Tibial nerve (tissue), 4 donors: ENCODE data around the gene SLC35A2. TPM values are rescaled to one million over a fixed set of nuclear protein-coding genes. Genes with fewer than 3 reads are reported as not detected.

Experiments
- DNase-seq, 2 donors: peaks; one replicate each; pipeline ENCODE4 v3.0.0-alpha.2; 2019; ENCODE audit warnings: low spot score in 2 of 2
- H3K27ac ChIP-seq, 4 donors: fragments of 200-600 bp; sonication (generic) in 3 of 4; one replicate each; pipeline ENCODE4 v1.5.1; 2017 to 2019; ENCODE audit warnings: mild to moderate bottlenecking in 1 of 4
- H3K27me3 ChIP-seq, 2 donors: fragments of 200-600 bp; sonication (generic) in 1 of 2; one replicate each; pipeline versions ENCODE4 v1.5.1 to v1.6.0; 2017 to 2019
- H3K36me3 ChIP-seq, 3 donors: fragments of 200-600 bp; sonication (generic); one replicate each; pipeline ENCODE4 v1.5.1; 2018 to 2019
- H3K4me1 ChIP-seq, 4 donors: fragments of 200-600 bp; sonication (generic) in 3 of 4; one replicate each; pipeline ENCODE4 v1.5.1; 2017 to 2019
- H3K4me3 ChIP-seq, 4 donors: fragments of 200-600 bp; sonication (generic) in 3 of 4; one replicate each; pipeline ENCODE4 v1.5.1; 2017 to 2019; ENCODE audit warnings: mild to moderate bottlenecking in 1 of 4, moderate library complexity in 1 of 4
- H3K9me3 ChIP-seq, 4 donors: fragments of 200-600 bp; sonication (generic) in 3 of 4; one replicate each; pipeline ENCODE4 v1.5.1; 2017 to 2019
- CTCF ChIP-seq, 5 experiments: fragments of 200-600 bp in 3 of 5; fragments of 450-650 bp in 2 of 5; sonication (generic) in 3 of 5; IDR thresholded peaks; one replicate each; pipeline ENCODE4 v1.5.1; 2016 to 2019; ENCODE audit warnings: antibody characterized with exemption in 5 of 5, mild to moderate bottlenecking in 3 of 5, moderate library complexity in 2 of 5
- EP300 ChIP-seq, 2 donors: sonication (generic); formaldehyde crosslinking; IDR thresholded peaks; one replicate each; pipeline ENCODE4 v1.6.1; 2017; ENCODE audit warnings: antibody characterized with exemption in 2 of 2, mild to moderate bottlenecking in 1 of 2
- POLR2A ChIP-seq, 2 donors: fragments of 450-650 bp; IDR thresholded peaks; one replicate each; pipeline ENCODE4 v1.6.1; 2017; ENCODE audit warnings: antibody characterized with exemption in 2 of 2, mild to moderate bottlenecking in 2 of 2, moderate library complexity in 2 of 2
- WGBS, 2 donors: methylation state at CpG; one replicate each; pipeline ENCODE4 v1.1.5; 2018; 5-methylcytosine and 5-hydroxymethylcytosine counted together
- total RNA-seq, 4 donors: library from RNA; depleted of rRNA; stranded (reverse); fragments of >200 nt; gene quantifications; one replicate each; pipeline ENCODE4 v1.1.0, GENCODE V29; 2016

SLC35A2 gene
- total RNA-seq, 4 donors from 2014 or later: 17.0 to 35.5 (median 17.1) TPM

- H3K27ac ChIP-seq: peak overlapping the region in 1 of 4 donors; percentile 19
- peaks cover 0 to 24% (median 2%) of the 10 kb centered on the region in 4 donors for H3K4me1 ChIP-seq
- peaks cover 0 to 37% (median 0%) of the 10 kb centered on the region in 3 donors for H3K36me3 ChIP-seq
- H3K27me3 ChIP-seq: no peaks in the 10 kb centered on the region
- 83 to 93% methylated on average over 3 to 4 of the region's 4 CpGs for WGBS, 2 donors
- H3K4me3 ChIP-seq: no peak overlapping the region
- DNase-seq: no peak
- TF ChIP-seq POLR2A (IDR thresholded peaks at IDR 0.05) (no peak), CTCF (IDR thresholded peaks at IDR 0.05) (no peak), EP300 (IDR thresholded peaks at IDR 0.05) (no peak)
- no peaks in the 10 kb centered on the region for H3K9me3 ChIP-seq
Observed at GRCh38 chrX:48920718-48921104, 9.3 kb upstream of the SLC35A2 start.

GRCh38 chrX:48919947-48920717 is 8.7 kb upstream of the SLC35A2 start:
- Histone ChIP-seq H3K4me1 (peaks cover 0 to 24% (median 2%) of the 10 kb centered on the region in 4 donors), H3K27me3 (no peaks in the 10 kb centered on the region), H3K36me3 (peaks cover 0 to 31% (median 0%) of the 10 kb centered on the region in 3 donors), H3K4me3 (no peak overlapping the region), H3K9me3 (no peaks in the 10 kb centered on the region), H3K27ac (peak overlapping the region in 3 of 4 donors; percentile 90 to 92 (median 90))
- TF ChIP-seq CTCF (IDR thresholded peaks at IDR 0.05): no peak
- TF ChIP-seq POLR2A (IDR thresholded peaks at IDR 0.05): no peak
- no peak for TF ChIP-seq EP300 (IDR thresholded peaks at IDR 0.05)
- DNase-seq: no peak
- 44 to 54% methylated on average over 5 to 8 of the region's 8 CpGs for WGBS, 2 donors

GRCh38 chrX:48919360-48919841 is 8.0 kb upstream of the SLC35A2 start:
- H3K27ac ChIP-seq: peak overlapping the region; percentile 85 to 92 (median 90)
- DNase-seq: no peak
- H3K36me3 ChIP-seq: peaks cover 0 to 33% (median 0%) of the 10 kb centered on the region in 3 donors
- H3K27me3 ChIP-seq: no peaks in the 10 kb centered on the region
- no peaks in the 10 kb centered on the region for H3K9me3 ChIP-seq
- 46% methylated on average over 15 of the region's 15 CpGs; no CpG with 5 or more reads in 1 of the 2 donors for WGBS, 2 donors
- H3K4me1 ChIP-seq: peaks cover 0 to 24% (median 2%) of the 10 kb centered on the region in 4 donors
- H3K4me3 ChIP-seq: peak overlapping the region; percentile 17 to 72 (median 52)
- TF ChIP-seq EP300 (IDR thresholded peaks at IDR 0.05) (no peak), CTCF (IDR thresholded peaks at IDR 0.05) (no peak), POLR2A (IDR thresholded peaks at IDR 0.05) (no peak)

- DNase-seq: peak; percentile 75 to 81
- peak within 1 kb of the TSS; percentile 85 to 92 (median 90) for H3K27ac ChIP-seq
- H3K36me3 ChIP-seq: peaks cover 0 to 33% (median 0%) of the 10 kb centered on the region in 3 donors
- H3K9me3 ChIP-seq: no peaks in the 10 kb centered on the region
- 1 to 41% methylated on average over 31 to 55 of the region's 55 CpGs for WGBS, 2 donors
- TF ChIP-seq EP300 (IDR thresholded peaks at IDR 0.05) (peak; percentile 15 to 89), POLR2A (IDR thresholded peaks at IDR 0.05) (peak; percentile 74 to 90), CTCF (IDR thresholded peaks at IDR 0.05) (no peak)
- H3K4me3 ChIP-seq: peak within 1 kb of the TSS; percentile 42 to 72 (median 55)
- peaks cover 0 to 24% (median 2%) of the 10 kb centered on the region in 4 donors for H3K4me1 ChIP-seq
- H3K27me3 ChIP-seq: no peaks in the 10 kb centered on the region
Observed at GRCh38 chrX:48918643-48919340, 7.3 kb upstream of the SLC35A2 start, which contains the start of gene PIM2. Gene PIM2, minus strand, starts transcription at chrX:48919024. Its CDS starts 190 bp downstream, at chrX:48918834.
